HUES64 (cell line): ENCODE results near the gene ANTXR1.

Source experiments
- H3K27ac ChIP-seq: 2 replicates; pipeline ENCODE4 v1.7.0; 2013; ENCODE audit warnings: low read depth, low read length, inconsistent platforms
- H3K27me3 ChIP-seq: 2 replicates; pipeline ENCODE4 v1.6.1; 2013; ENCODE audit warnings: mild to moderate bottlenecking, low read length; ENCODE audit not compliant: insufficient read depth
- H3K36me3 ChIP-seq: 2 replicates; pipeline ENCODE4 v1.6.1; 2013; ENCODE audit warnings: mild to moderate bottlenecking, low read length; ENCODE audit not compliant: insufficient read depth
- H3K4me1 ChIP-seq: 2 replicates; pipeline ENCODE4 v1.6.1; 2013; ENCODE audit warnings: mild to moderate bottlenecking, low read length, moderate library complexity; ENCODE audit not compliant: insufficient read depth
- H3K4me3 ChIP-seq: 2 replicates; pipeline ENCODE4 v1.5.1; 2013; ENCODE audit warnings: mild to moderate bottlenecking, low read length, moderate library complexity
- H3K9ac ChIP-seq: 2 replicates; pipeline ENCODE4 v1.6.1; 2013; ENCODE audit warnings: mild to moderate bottlenecking, low read depth, low read length
- H3K9me3 ChIP-seq: 2 replicates; pipeline ENCODE4 v1.6.1; 2013; ENCODE audit warnings: low read depth, low read length; ENCODE audit not compliant: insufficient read depth
- WGBS: fragments of 150-250, 120-280 bp; methylation state at CpG from one replicate; pipeline ENCODE4 v1.1.7; 2013; ENCODE audit warnings: missing lambda C conversion rate; 5-methylcytosine and 5-hydroxymethylcytosine counted together

Gene ANTXR1

DNA sequence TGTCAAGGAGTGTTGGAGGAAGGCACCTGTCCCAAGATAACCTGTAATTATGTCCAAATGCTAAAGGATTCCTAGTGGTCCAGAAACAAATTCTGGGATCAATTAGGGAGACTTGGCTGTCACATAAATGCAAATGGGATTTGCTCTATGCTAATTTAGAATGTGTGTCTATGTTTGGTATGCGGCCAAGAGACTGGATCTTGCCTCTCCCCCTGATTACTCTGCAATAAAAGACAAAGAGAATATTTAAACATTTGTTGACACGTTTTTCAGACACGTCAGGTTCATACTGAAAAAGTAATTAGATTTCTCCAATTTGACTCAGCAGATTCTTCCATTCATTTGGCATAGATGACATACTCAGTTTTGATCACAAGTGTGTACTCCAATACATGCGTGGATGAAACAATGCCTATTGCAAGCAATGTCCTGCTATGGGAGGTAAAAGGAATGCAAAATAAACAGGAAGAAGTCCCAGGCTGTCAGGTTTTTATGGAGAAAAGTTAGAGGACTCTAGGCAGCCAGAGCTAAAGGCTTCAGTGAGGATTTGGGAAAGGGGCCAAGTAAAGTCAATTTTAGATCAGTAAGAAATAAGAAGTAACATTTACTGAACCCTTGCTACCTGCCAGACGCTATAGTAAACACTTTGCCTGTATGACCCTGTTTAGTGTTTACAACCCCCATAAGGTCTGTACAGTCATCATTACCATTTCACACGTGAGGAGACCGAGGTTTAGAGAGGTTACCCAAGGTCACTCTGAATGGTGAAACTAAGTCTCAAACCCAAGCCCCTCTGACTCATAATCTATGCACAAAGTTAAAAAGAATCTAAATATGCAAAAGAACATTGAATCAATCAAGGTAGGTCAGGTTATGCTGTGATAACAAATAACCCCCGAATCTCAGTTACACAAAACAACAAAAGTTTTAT lies 7.8 kb downstream of the ANTXR1 start:
- H3K9ac ChIP-seq, result no peak overlapping the region
- H3K36me3 ChIP-seq, result no peaks in the 10 kb centered on the region
- WGBS, result 90% methylated on average over 8 of the region's 8 CpGs
- H3K27me3 ChIP-seq, result no peaks in the 10 kb centered on the region
- H3K9me3 ChIP-seq, result no peaks in the 10 kb centered on the region
- no peaks in the 10 kb centered on the region for H3K4me1 ChIP-seq
- H3K27ac ChIP-seq, result no peak overlapping the region
- H3K4me3 ChIP-seq, result no peak overlapping the region

- 98% methylated on average over 3 of the region's 4 CpGs for WGBS
- Histone ChIP-seq H3K9me3 (no peaks in the 10 kb centered on the region), H3K27ac (no peak overlapping the region), H3K4me1 (no peaks in the 10 kb centered on the region), H3K9ac (no peak overlapping the region), H3K36me3 (no peaks in the 10 kb centered on the region), H3K4me3 (no peak overlapping the region), H3K27me3 (no peaks in the 10 kb centered on the region)
These were observed 8.7 kb downstream of the ANTXR1 start for GRCh38 chr2:69021727-69022126.

DNA sequence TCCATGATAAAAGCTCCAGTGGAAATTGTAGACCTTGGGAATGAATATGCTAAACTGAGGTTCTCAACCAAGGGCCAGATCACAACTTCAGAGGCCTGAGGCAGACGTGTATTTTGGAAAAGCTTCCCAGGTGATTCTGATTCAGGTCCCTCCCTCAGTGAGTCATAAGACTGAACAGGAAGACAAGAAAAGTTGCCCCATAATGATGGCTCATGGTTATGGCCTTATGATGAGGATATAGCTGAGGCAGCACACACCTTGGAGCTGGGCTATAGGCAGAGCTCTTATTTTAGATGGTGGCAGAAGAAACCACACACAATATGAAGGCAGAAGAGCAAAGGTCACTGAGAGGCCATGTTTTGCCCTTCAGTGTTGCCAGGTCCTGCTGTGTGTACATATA lies 9.6 kb downstream of the ANTXR1 start:
- no peak overlapping the region for H3K4me3 ChIP-seq
- no peaks in the 10 kb centered on the region for H3K27me3 ChIP-seq
- H3K9me3 ChIP-seq, result no peaks in the 10 kb centered on the region
- no peak overlapping the region for H3K27ac ChIP-seq
- no peaks in the 10 kb centered on the region for H3K4me1 ChIP-seq
- no peak overlapping the region for H3K9ac ChIP-seq
- no peaks in the 10 kb centered on the region for H3K36me3 ChIP-seq
- 88% methylated on average over 1 of the region's 1 CpG for WGBS

- no peaks in the 10 kb centered on the region for H3K9me3 ChIP-seq
- WGBS, result 96% methylated on average over 2 of the region's 2 CpGs
- H3K4me3 ChIP-seq, result no peak overlapping the region
- H3K36me3 ChIP-seq, result no peaks in the 10 kb centered on the region
- H3K27ac ChIP-seq, result no peak overlapping the region
- H3K27me3 ChIP-seq, result no peaks in the 10 kb centered on the region
- no peak overlapping the region for H3K9ac ChIP-seq
- H3K4me1 ChIP-seq, result no peaks in the 10 kb centered on the region
These were observed 10.3 kb downstream of the ANTXR1 start for GRCh38 chr2:69023236-69023635.

DNA sequence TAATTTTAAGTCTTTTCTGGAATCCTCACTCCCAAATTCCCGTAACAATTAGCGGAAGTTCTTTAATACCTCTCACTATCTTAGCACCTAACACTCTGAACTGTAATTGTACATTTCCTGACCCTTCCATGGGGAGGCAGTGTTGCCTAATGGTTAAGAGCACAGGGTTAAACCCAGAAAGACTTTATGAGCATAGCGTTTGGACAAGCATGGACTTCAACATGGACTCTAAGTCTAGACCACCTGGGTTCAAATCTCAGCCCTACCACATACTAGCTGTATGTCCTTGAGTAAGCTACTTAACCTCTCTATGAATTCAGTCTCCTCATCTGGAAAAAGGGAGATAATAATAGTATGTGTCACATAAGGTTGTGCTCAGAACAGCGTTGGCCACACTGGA lies 13.0 kb downstream of the ANTXR1 start:
- WGBS, result 83% methylated on average over 4 of the region's 4 CpGs
- no peaks in the 10 kb centered on the region for H3K9me3 ChIP-seq
- H3K4me3 ChIP-seq, result no peak overlapping the region
- H3K9ac ChIP-seq, result no peak overlapping the region
- H3K36me3 ChIP-seq, result no peaks in the 10 kb centered on the region
- no peaks in the 10 kb centered on the region for H3K27me3 ChIP-seq
- H3K27ac ChIP-seq, result no peak overlapping the region
- no peaks in the 10 kb centered on the region for H3K4me1 ChIP-seq

- WGBS, result 95% methylated on average over 13 of the region's 13 CpGs
- Histone ChIP-seq H3K4me1 (peaks cover 6% of the 10 kb centered on the region; the same call in 1 of the 2 replicates), H3K27ac (no peak overlapping the region), H3K27me3 (no peaks in the 10 kb centered on the region), H3K36me3 (no peaks in the 10 kb centered on the region), H3K9ac (no peak overlapping the region), H3K9me3 (no peaks in the 10 kb centered on the region), H3K4me3 (no peak overlapping the region)
These were observed 13.9 kb downstream of the ANTXR1 start for GRCh38 chr2:69026691-69027459.

DNA sequence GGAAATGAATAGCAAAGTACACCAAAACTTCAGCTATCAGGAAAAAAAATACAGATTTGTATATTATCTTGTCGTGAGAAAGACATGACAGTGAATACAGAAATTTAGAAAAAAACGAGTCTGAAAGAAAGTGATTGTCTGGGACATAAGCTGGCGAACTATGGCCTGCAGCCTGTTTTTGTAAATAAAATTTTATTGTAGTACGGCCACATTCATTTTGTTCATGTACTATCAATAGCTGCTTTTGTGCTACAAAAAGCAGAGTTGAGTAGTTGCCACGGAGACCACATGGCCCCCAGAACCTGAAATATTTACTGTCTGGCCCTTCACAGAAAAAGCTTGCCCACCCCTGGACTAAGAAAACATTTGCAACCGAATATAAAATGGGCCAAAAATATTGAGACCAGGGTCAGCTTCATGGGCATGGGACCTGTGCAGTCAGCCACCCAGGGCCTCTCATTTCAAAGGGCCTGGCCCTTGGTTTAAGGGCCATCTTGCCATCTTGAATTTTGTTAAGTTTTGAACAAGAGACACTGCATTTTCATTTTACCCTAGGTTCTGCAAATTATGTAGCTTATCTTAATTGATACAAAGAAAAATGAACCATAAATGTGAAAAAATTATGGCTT lies 17.9 kb downstream of the ANTXR1 start:
- no peaks in the 10 kb centered on the region for H3K27me3 ChIP-seq
- H3K4me3 ChIP-seq, result no peak overlapping the region
- H3K4me1 ChIP-seq, result peaks cover 12% of the 10 kb centered on the region; the same call in 1 of the 2 replicates
- WGBS, result 93% methylated on average over 6 of the region's 6 CpGs
- H3K9me3 ChIP-seq, result no peaks in the 10 kb centered on the region
- no peaks in the 10 kb centered on the region for H3K36me3 ChIP-seq
- no peak overlapping the region for H3K27ac ChIP-seq
- H3K9ac ChIP-seq, result no peak overlapping the region

- Histone ChIP-seq H3K27ac (no peak overlapping the region), H3K4me1 (peaks cover 12% of the 10 kb centered on the region; the same call in 1 of the 2 replicates), H3K9me3 (no peaks in the 10 kb centered on the region), H3K4me3 (no peak overlapping the region), H3K27me3 (no peaks in the 10 kb centered on the region), H3K36me3 (no peaks in the 10 kb centered on the region), H3K9ac (no peak overlapping the region)
- WGBS, result 100% methylated on average over 1 of the region's 1 CpG
These were observed 18.5 kb downstream of the ANTXR1 start for GRCh38 chr2:69031466-69031865.

DNA sequence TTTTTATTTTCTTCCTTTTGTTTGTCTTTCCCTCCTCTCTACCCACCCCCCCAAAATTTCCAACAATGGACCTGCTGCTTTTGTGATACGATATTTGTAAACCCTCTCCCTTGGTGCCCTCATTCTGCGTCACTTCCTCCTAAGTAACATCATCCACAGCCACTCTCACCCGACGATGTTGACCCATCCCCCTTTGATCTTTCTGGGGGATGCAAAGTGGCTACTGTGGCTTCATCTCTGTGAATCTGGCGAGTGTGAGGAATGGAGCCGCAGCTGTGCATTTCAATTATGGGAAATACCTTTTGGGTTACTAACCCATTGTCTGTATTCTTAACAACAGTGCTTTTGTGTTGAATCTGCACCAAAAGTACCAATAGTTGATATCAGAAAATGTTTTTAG lies 19.4 kb downstream of the ANTXR1 start:
- 77% methylated on average over 6 of the region's 6 CpGs for WGBS
- H3K4me1 ChIP-seq, result peaks cover 12% of the 10 kb centered on the region; the same call in 1 of the 2 replicates
- no peak overlapping the region for H3K27ac ChIP-seq
- H3K9ac ChIP-seq, result no peak overlapping the region
- no peaks in the 10 kb centered on the region for H3K9me3 ChIP-seq
- no peak overlapping the region for H3K4me3 ChIP-seq
- H3K36me3 ChIP-seq, result no peaks in the 10 kb centered on the region
- H3K27me3 ChIP-seq, result no peaks in the 10 kb centered on the region

DNA sequence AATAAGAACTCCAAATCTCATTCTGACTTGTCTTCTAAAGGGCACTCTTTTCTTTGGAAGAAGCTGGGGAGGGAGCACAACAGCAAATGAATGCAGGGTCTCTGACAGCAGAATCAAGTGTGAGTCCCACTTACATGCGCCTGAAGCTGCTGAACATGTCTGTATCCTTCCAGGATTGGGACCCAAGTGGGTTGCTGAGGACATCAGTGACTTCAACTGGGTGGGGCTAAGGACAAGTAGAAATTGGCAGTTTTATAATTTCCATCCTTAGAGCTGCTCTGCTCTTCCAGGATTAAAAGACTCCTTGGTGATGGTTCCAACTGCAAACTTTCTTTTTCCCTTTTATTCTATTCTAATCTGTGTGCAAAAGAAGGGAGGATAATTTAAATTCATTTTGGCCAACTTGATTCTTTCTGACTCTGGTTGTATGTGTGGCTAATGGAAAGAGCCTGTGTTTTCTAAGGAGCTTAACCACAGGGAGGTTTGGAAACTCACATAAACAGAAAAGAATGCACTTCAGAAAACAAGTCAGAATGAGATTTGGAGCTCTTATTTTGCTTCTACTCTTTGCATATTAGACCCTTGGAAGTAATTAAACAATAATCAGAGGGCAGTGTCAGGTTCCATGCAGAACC lies 20.6 kb downstream of the ANTXR1 start:
- Histone ChIP-seq H3K4me3 (no peak overlapping the region), H3K9me3 (no peaks in the 10 kb centered on the region), H3K27me3 (no peaks in the 10 kb centered on the region), H3K9ac (no peak overlapping the region), H3K27ac (no peak overlapping the region), H3K4me1 (peaks cover 12% of the 10 kb centered on the region; the same call in 1 of the 2 replicates), H3K36me3 (no peaks in the 10 kb centered on the region)
- 88% methylated on average over 1 of the region's 1 CpG for WGBS
